ENCODE data around the gene ERVK3-1. TPM values are rescaled to one million over a fixed set of nuclear protein-coding genes. Genes with fewer than 3 reads are reported as not detected.
"Not testable (repeated sequence)": the region's sequence is repeated elsewhere in the genome, so short reads cannot be mapped to it uniquely, and the experiment has no call there.

Gene ERVK3-1, protein sequence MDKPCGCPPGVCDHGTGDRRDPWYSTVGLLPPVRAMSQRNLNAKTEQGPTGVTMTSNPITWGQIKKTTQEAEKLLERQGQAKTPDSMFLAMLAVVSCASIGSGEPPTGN
- 10 to 100 TPM; 13.9 to 33.3 (median 16.4) TPM for total RNA-seq
- polyA plus RNA-seq = 10 to 100 TPM; 29.5 to 81.0 (median 77.4) TPM
- long read RNA-seq, donor 1, transcript ERVK3-1-201 (4 exons, 1,469 nt) = major isoform, 10 of 12 reads
- long read RNA-seq, donor 1, partial matches to known transcripts = 0 of 12 reads
- long read RNA-seq, donor 1, other reads (novel, unspliced or antisense) = 1 of 12 reads
- long read RNA-seq, donor 2, transcript ERVK3-1-201 (4 exons, 1,469 nt) = major isoform, 24 of 31 reads
- long read RNA-seq, donor 2, partial matches to known transcripts = 0 of 31 reads
- long read RNA-seq, donor 2, other reads (novel, unspliced or antisense) = 4 of 31 reads

DNA sequence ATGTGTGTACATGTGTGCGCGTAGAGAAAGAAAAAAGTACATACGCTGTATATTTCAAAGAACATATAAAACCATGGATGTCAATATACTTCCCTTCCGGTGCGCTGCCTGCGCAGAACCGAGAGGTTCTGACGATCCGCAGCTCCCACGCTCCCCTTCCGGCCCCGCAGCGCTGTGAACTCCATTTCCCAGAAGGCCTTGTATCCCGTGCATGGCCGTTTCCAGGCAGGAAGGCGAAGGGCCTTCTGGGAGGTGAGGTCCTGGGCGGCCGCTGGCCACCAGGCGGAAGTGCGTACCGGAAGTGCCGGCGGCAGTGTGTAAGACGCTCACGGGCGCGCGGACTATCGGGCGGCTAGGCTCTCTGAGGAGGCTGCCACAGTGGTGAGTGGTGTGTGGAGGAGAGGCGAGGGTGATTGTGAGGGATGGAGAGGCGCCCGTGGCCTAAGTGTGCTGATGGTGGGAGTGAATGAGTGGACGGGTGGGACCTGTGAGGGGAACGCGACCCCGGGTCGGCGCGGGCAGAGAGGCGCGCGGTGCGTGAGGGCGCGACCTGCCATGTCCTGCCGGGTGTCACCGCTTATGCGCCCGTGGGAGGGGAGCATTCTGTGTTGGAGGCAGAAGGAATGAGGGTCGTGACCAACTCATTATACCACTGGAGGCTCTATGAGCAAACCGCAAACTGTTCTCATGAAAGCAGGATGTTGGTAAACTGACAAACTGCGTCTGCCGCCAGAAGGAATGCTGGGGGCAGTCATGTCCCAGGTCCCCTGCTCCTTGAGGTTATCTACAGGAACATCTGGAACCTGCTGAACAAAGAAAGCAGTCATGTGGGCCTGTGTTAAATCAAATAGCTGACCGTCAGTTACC, at the start of gene ERVK3-1:
ERVK3-1 (plus strand) TSS at position 313 of the 867 bp plus-strand sequence. CDS start 6,792 bp downstream, outside the sequence.
- intact Hi-C loops (cut with DNase I) = loop anchor here in 1 of 2 donors (5.0 kb wide), 1 partner anchor 57 kb away; the partner anchor contains the start of gene ZNF497
- Histone ChIP-seq H3K9me3 (peaks cover 13% of the 10 kb centered on the region), H3K27ac (peak within 1 kb of the TSS; percentile 93), H3K4me1 (peaks cover 9% of the 10 kb centered on the region), H3K36me3 (ENCODE audit: insufficient read depth in 1 of 2, low read depth in 1 of 2) (peaks cover 2 to 46% of the 10 kb centered on the region in 2 donors), H3K27me3 (ENCODE audit: insufficient read depth in 3 of 3, low read length in 2 of 3) (no peaks in the 10 kb centered on the region), H3K4me3 (peak within 1 kb of the TSS; percentile 89)
- peak; percentile 96 to 98 for DNase-seq
- ATAC-seq = peak; percentile 100
- WGBS, 3 donors = 1% methylated on average over 55 of the region's 55 CpGs
- TF ChIP-seq, protein P1, sequence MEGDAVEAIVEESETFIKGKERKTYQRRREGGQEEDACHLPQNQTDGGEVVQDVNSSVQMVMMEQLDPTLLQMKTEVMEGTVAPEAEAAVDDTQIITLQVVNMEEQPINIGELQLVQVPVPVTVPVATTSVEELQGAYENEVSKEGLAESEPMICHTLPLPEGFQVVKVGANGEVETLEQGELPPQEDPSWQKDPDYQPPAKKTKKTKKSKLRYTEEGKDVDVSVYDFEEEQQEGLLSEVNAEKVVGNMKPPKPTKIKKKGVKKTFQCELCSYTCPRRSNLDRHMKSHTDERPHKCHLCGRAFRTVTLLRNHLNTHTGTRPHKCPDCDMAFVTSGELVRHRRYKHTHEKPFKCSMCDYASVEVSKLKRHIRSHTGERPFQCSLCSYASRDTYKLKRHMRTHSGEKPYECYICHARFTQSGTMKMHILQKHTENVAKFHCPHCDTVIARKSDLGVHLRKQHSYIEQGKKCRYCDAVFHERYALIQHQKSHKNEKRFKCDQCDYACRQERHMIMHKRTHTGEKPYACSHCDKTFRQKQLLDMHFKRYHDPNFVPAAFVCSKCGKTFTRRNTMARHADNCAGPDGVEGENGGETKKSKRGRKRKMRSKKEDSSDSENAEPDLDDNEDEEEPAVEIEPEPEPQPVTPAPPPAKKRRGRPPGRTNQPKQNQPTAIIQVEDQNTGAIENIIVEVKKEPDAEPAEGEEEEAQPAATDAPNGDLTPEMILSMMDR (IDR thresholded peaks at IDR 0.05) = peak; percentile 19

GRCh38 chr19:58258259-58258658, 46.9 kb upstream of the ERVK3-1 start:
- H3K9me3 ChIP-seq = peaks cover 96% of the 10 kb centered on the region
- H3K27me3 ChIP-seq (ENCODE audit: insufficient read depth in 3 of 3, low read length in 2 of 3); DNase-seq; intact Hi-C loops (cut with DNase I); ATAC-seq; H3K4me3 ChIP-seq; H3K4me1 ChIP-seq; H3K27ac ChIP-seq: not testable (repeated sequence)
- WGBS, 3 donors = 91 to 97% (median 93%) methylated on average over 3 to 4 of the region's 4 CpGs
- peaks cover 60 to 72% of the 10 kb centered on the region in 2 donors for H3K36me3 ChIP-seq (ENCODE audit: insufficient read depth in 1 of 2, low read depth in 1 of 2)

- Histone ChIP-seq H3K9me3 (peaks cover 98% of the 10 kb centered on the region), H3K4me1 (no peaks in the 10 kb centered on the region), H3K36me3 (ENCODE audit: insufficient read depth in 1 of 2, low read depth in 1 of 2) (peaks cover 34 to 52% of the 10 kb centered on the region in 2 donors), H3K4me3 (no peak overlapping the region), H3K27me3 (ENCODE audit: insufficient read depth in 3 of 3, low read length in 2 of 3) (no peaks in the 10 kb centered on the region), H3K27ac (no peak overlapping the region)
- 96 to 99% (median 98%) methylated on average over 3 of the region's 3 CpGs for WGBS, 3 donors
- ATAC-seq (no peak), DNase-seq (no peak)
- intact Hi-C loops (cut with DNase I) = no loop called here
- TF ChIP-seq, protein P1 (IDR thresholded peaks at IDR 0.05) = no peak
These were observed 43.6 kb upstream of the ERVK3-1 start for GRCh38 chr19:58261600-58261967.

GRCh38 chr19:58261968-58262921, 42.9 kb upstream of the ERVK3-1 start:
- WGBS, 3 donors = 98% methylated on average over 19 of the region's 19 CpGs
- DNase-seq (no peak), ATAC-seq (no peak)
- Histone ChIP-seq H3K36me3 (ENCODE audit: insufficient read depth in 1 of 2, low read depth in 1 of 2) (peaks cover 29 to 49% of the 10 kb centered on the region in 2 donors), H3K4me1 (no peaks in the 10 kb centered on the region), H3K9me3 (peaks cover 98% of the 10 kb centered on the region), H3K27ac (no peak overlapping the region), H3K27me3 (ENCODE audit: insufficient read depth in 3 of 3, low read length in 2 of 3) (no peaks in the 10 kb centered on the region), H3K4me3 (no peak overlapping the region)
- TF ChIP-seq, protein P1 (IDR thresholded peaks at IDR 0.05) = no peak
- intact Hi-C loops (cut with DNase I) = no loop called here
